HEK293 (cell line): ENCODE measurements around the gene IGDCC3.

Experiments
- BCL11B ChIP-seq: fragments of 450-650 bp; formaldehyde crosslinking; IDR thresholded peaks from 2 replicates; pipeline ENCODE4 v1.5.1; 2016; ENCODE audit warnings: low read depth, missing biosample characterization, missing genetic modification characterization
- GLIS2 ChIP-seq: fragments of 450-650 bp; formaldehyde crosslinking; IDR thresholded peaks from 2 replicates; pipeline ENCODE4 v1.5.1; 2016; ENCODE audit warnings: missing biosample characterization, missing genetic modification characterization
- KLF16 ChIP-seq: fragments of 450-650 bp; formaldehyde crosslinking; IDR thresholded peaks from 2 replicates; pipeline ENCODE4 v1.5.1; 2017; ENCODE audit warnings: missing biosample characterization, missing genetic modification characterization
- MZF1 ChIP-seq: fragments of 450-650 bp; formaldehyde crosslinking; IDR thresholded peaks from 2 replicates; pipeline ENCODE4 v1.5.1; 2017; ENCODE audit warnings: missing biosample characterization, missing genetic modification characterization, borderline replicate concordance
- ZBTB17 ChIP-seq: fragments of 450-650 bp; formaldehyde crosslinking; IDR thresholded peaks from 2 replicates; pipeline ENCODE4 v1.5.1; 2016; ENCODE audit warnings: missing biosample characterization, missing genetic modification characterization
- ZFP37 ChIP-seq: fragments of 450-650 bp; formaldehyde crosslinking; IDR thresholded peaks from 2 replicates; pipeline ENCODE4 v1.5.1; 2016; ENCODE audit warnings: missing biosample characterization, missing genetic modification characterization
- ZIC2 ChIP-seq: fragments of 450-650 bp; formaldehyde crosslinking; IDR thresholded peaks from 2 replicates; pipeline ENCODE4 v1.5.1; 2016; ENCODE audit warnings: missing biosample characterization, missing genetic modification characterization
- ZNF10 ChIP-seq: fragments of 450-650 bp; formaldehyde crosslinking; IDR thresholded peaks from 2 replicates; pipeline ENCODE4 v1.5.1; 2017; ENCODE audit warnings: missing biosample characterization, missing genetic modification characterization
- ZNF133 ChIP-seq: fragments of 450-650 bp; formaldehyde crosslinking; IDR thresholded peaks from 2 replicates; pipeline ENCODE4 v1.5.1; 2016; ENCODE audit warnings: missing biosample characterization, missing genetic modification characterization
- ZNF221 ChIP-seq: fragments of 450-650 bp; formaldehyde crosslinking; IDR thresholded peaks from 2 replicates; pipeline ENCODE4 v1.5.1; 2017; ENCODE audit warnings: missing biosample characterization, missing genetic modification characterization, borderline replicate concordance
- ZNF433 ChIP-seq: fragments of 450-650 bp; formaldehyde crosslinking; IDR thresholded peaks from 2 replicates; pipeline ENCODE4 v1.5.1; 2016; ENCODE audit warnings: missing biosample characterization, missing genetic modification characterization, low read depth
- ZNF621 ChIP-seq: fragments of 450-650 bp; formaldehyde crosslinking; IDR thresholded peaks from 2 replicates; pipeline ENCODE4 v1.5.1; 2017; ENCODE audit warnings: missing biosample characterization, missing genetic modification characterization
- ZNF623 ChIP-seq: fragments of 450-650 bp; formaldehyde crosslinking; IDR thresholded peaks from 2 replicates; pipeline ENCODE4 v1.5.1; 2016; ENCODE audit warnings: missing biosample characterization, missing genetic modification characterization
- ZNF629 ChIP-seq: fragments of 450-650 bp; formaldehyde crosslinking; IDR thresholded peaks from 2 replicates; pipeline ENCODE4 v1.5.1; 2017; ENCODE audit warnings: missing biosample characterization, missing genetic modification characterization
- ZNF843 ChIP-seq: fragments of 450-650 bp; formaldehyde crosslinking; IDR thresholded peaks from 2 replicates; pipeline ENCODE4 v1.5.1; 2016; ENCODE audit warnings: missing biosample characterization, missing genetic modification characterization
- TF ChIP-seq, protein P1 (sequence below): fragments of 450-650 bp; formaldehyde crosslinking; IDR thresholded peaks from 2 replicates; pipeline ENCODE4 v1.5.1; 2016; ENCODE audit warnings: missing biosample characterization, missing genetic modification characterization
- TF ChIP-seq, protein P2 (sequence below): fragments of 450-650 bp; formaldehyde crosslinking; IDR thresholded peaks from 2 replicates; pipeline ENCODE4 v1.5.1; 2016; ENCODE audit warnings: missing biosample characterization, missing genetic modification characterization
- TF ChIP-seq, protein P3 (sequence below): fragments of 450-650 bp; formaldehyde crosslinking; IDR thresholded peaks from 2 replicates; pipeline ENCODE4 v1.5.0; 2017; ENCODE audit warnings: missing biosample characterization, missing genetic modification characterization, borderline replicate concordance
- TF ChIP-seq, protein P4 (sequence below): fragments of 450-650 bp; formaldehyde crosslinking; IDR thresholded peaks from 2 replicates; pipeline ENCODE4 v1.5.1; 2016; ENCODE audit warnings: missing biosample characterization, missing genetic modification characterization
- TF ChIP-seq, protein P5 (sequence below): fragments of 450-650 bp; IDR thresholded peaks from 2 replicates; pipeline ENCODE4 v1.5.1; 2018; ENCODE audit warnings: missing biosample characterization, missing genetic modification characterization
- TF ChIP-seq, protein P6 (sequence below): fragments of 450-650 bp; formaldehyde crosslinking; IDR thresholded peaks from 2 replicates; pipeline ENCODE4 v1.5.1; 2016; ENCODE audit warnings: missing biosample characterization, missing genetic modification characterization

The IGDCC3 gene

DNA sequence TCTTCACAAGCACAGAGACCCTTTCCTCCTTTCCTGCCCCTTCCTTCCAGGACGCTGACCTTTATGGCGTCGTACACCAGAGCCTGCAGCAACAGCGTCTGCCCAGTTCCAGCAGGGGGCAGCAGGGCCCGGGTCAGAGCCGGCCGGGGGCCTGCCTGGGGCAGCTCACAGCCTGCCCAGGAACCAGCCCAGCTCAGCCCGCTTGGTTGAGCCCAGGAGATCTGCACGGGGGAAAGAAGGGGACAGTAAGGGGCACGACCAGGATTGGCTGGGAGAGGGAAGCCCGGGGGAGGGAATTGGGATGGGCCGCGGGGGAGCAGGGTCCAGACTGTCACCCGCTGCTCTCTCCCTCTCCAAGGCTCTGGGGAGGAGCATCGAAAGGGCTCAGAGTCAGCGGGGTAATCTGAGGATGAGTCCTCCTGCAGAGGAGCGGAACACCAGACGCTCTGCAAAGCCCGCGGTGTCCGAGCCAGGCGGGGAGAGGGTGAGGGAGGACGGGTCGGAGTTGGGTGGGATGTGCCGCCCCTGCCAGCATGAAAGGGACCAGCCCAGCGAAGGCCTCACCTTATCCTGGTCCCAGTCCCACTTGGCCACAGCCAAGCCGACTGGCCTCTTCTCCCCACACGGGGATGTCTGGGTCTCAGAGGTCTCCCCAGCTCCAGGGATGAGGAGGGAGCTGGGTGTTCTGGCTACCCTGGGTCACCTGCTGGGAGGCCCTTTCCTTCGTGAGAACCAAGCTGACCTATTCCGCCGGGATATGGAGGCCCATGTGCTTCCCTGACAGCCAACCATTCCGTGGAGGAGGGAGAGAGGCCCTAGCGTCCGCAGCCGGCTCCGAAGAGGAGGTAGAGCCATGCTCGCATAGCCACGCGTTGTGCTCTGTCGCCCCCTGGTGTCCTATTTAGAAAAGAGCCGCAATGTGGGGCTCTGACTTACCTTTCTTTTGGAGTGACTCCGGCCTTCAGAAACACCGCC lies 7.4 kb upstream of the IGDCC3 start (continued):
- peak; percentile 26; the same call in 1 of the 2 replicates for TF ChIP-seq ZNF133 (tag by site-specific recombination)
- TF ChIP-seq ZNF623 = peak; percentile 8; the same call in 1 of the 2 replicates
- TF ChIP-seq, protein P1, sequence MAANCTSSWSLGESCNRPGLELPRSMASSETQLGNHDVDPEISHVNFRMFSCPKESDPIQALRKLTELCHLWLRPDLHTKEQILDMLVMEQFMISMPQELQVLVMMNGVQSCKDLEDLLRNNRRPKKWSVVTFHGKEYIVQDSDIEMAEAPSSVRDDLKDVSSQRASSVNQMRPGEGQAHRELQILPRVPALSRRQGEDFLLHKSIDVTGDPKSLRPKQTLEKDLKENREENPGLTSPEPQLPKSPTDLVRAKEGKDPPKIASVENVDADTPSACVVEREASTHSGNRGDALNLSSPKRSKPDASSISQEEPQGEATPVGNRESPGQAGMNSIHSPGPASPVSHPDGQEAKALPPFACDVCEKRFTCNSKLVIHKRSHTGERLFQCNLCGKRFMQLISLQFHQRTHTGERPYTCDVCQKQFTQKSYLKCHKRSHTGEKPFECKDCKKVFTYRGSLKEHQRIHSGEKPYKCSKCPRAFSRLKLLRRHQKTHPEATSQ = peak; percentile 22; the same call in 1 of the 2 replicates
- peak; percentile 69; the same call in 1 of the 2 replicates for TF ChIP-seq ZFP37 (tag by site-specific recombination)
- TF ChIP-seq ZNF629 = peak; percentile 10; the same call in 1 of the 2 replicates
- TF ChIP-seq ZIC2 = peak; percentile 94
- peak; percentile 75; the same call in 1 of the 2 replicates for TF ChIP-seq BCL11B (tag by site-specific recombination)
- no peak for TF ChIP-seq ZNF433
- no peak for TF ChIP-seq ZNF221 (tag by site-specific recombination)
- TF ChIP-seq, protein P2, sequence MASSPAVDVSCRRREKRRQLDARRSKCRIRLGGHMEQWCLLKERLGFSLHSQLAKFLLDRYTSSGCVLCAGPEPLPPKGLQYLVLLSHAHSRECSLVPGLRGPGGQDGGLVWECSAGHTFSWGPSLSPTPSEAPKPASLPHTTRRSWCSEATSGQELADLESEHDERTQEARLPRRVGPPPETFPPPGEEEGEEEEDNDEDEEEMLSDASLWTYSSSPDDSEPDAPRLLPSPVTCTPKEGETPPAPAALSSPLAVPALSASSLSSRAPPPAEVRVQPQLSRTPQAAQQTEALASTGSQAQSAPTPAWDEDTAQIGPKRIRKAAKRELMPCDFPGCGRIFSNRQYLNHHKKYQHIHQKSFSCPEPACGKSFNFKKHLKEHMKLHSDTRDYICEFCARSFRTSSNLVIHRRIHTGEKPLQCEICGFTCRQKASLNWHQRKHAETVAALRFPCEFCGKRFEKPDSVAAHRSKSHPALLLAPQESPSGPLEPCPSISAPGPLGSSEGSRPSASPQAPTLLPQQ (tag by site-specific recombination) = peak; percentile 38; the same call in 1 of the 2 replicates
- TF ChIP-seq KLF16 (tag by site-specific recombination) = peak; percentile 44; the same call in 1 of the 2 replicates
- TF ChIP-seq, protein P3, sequence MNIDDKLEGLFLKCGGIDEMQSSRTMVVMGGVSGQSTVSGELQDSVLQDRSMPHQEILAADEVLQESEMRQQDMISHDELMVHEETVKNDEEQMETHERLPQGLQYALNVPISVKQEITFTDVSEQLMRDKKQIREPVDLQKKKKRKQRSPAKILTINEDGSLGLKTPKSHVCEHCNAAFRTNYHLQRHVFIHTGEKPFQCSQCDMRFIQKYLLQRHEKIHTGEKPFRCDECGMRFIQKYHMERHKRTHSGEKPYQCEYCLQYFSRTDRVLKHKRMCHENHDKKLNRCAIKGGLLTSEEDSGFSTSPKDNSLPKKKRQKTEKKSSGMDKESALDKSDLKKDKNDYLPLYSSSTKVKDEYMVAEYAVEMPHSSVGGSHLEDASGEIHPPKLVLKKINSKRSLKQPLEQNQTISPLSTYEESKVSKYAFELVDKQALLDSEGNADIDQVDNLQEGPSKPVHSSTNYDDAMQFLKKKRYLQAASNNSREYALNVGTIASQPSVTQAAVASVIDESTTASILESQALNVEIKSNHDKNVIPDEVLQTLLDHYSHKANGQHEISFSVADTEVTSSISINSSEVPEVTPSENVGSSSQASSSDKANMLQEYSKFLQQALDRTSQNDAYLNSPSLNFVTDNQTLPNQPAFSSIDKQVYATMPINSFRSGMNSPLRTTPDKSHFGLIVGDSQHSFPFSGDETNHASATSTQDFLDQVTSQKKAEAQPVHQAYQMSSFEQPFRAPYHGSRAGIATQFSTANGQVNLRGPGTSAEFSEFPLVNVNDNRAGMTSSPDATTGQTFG (tag by site-specific recombination) = no peak
- TF ChIP-seq, protein P4, sequence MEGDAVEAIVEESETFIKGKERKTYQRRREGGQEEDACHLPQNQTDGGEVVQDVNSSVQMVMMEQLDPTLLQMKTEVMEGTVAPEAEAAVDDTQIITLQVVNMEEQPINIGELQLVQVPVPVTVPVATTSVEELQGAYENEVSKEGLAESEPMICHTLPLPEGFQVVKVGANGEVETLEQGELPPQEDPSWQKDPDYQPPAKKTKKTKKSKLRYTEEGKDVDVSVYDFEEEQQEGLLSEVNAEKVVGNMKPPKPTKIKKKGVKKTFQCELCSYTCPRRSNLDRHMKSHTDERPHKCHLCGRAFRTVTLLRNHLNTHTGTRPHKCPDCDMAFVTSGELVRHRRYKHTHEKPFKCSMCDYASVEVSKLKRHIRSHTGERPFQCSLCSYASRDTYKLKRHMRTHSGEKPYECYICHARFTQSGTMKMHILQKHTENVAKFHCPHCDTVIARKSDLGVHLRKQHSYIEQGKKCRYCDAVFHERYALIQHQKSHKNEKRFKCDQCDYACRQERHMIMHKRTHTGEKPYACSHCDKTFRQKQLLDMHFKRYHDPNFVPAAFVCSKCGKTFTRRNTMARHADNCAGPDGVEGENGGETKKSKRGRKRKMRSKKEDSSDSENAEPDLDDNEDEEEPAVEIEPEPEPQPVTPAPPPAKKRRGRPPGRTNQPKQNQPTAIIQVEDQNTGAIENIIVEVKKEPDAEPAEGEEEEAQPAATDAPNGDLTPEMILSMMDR (tag by site-specific recombination) = peak; percentile 97
- TF ChIP-seq ZNF10 = no peak
- TF ChIP-seq, protein P5, sequence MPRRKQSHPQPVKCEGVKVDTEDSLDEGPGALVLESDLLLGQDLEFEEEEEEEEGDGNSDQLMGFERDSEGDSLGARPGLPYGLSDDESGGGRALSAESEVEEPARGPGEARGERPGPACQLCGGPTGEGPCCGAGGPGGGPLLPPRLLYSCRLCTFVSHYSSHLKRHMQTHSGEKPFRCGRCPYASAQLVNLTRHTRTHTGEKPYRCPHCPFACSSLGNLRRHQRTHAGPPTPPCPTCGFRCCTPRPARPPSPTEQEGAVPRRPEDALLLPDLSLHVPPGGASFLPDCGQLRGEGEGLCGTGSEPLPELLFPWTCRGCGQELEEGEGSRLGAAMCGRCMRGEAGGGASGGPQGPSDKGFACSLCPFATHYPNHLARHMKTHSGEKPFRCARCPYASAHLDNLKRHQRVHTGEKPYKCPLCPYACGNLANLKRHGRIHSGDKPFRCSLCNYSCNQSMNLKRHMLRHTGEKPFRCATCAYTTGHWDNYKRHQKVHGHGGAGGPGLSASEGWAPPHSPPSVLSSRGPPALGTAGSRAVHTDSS (tag by site-specific recombination) = peak; percentile 57; the same call in 1 of the 2 replicates
- peak; percentile 91 for TF ChIP-seq ZBTB17 (tag by site-specific recombination)
- no peak for TF ChIP-seq ZNF843 (tag by site-specific recombination)
- TF ChIP-seq ZNF621 (tag by site-specific recombination) = no peak
- peak; percentile 85 for TF ChIP-seq GLIS2 (tag by site-specific recombination)
- TF ChIP-seq MZF1 = no peak
- TF ChIP-seq, protein P6, sequence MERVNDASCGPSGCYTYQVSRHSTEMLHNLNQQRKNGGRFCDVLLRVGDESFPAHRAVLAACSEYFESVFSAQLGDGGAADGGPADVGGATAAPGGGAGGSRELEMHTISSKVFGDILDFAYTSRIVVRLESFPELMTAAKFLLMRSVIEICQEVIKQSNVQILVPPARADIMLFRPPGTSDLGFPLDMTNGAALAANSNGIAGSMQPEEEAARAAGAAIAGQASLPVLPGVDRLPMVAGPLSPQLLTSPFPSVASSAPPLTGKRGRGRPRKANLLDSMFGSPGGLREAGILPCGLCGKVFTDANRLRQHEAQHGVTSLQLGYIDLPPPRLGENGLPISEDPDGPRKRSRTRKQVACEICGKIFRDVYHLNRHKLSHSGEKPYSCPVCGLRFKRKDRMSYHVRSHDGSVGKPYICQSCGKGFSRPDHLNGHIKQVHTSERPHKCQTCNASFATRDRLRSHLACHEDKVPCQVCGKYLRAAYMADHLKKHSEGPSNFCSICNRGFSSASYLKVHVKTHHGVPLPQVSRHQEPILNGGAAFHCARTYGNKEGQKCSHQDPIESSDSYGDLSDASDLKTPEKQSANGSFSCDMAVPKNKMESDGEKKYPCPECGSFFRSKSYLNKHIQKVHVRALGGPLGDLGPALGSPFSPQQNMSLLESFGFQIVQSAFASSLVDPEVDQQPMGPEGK (tag by site-specific recombination) = peak; percentile 97
